GM18951 (cell line): ENCODE data around the gene ULK2.

ENCODE experiments used
- POLR2A ChIP-seq: IDR thresholded peaks from 4 replicates; pipeline ENCODE4 v1.6.1; 2011; ENCODE audit warnings: mild to moderate bottlenecking; ENCODE audit not compliant: insufficient read length, insufficient read depth; ENCODE audit errors: extremely low read depth
- in situ Hi-C: fragments of 300-500 bp; cut with MboI; formaldehyde crosslinking; loops from one replicate; pipeline ENCODE4 v1.12.0; 2022; ENCODE audit warnings: low sequenced_read_pairs, mixed read lengths, inconsistent platforms; ENCODE audit not compliant: unreplicated experiment

The ULK2 gene

DNA sequence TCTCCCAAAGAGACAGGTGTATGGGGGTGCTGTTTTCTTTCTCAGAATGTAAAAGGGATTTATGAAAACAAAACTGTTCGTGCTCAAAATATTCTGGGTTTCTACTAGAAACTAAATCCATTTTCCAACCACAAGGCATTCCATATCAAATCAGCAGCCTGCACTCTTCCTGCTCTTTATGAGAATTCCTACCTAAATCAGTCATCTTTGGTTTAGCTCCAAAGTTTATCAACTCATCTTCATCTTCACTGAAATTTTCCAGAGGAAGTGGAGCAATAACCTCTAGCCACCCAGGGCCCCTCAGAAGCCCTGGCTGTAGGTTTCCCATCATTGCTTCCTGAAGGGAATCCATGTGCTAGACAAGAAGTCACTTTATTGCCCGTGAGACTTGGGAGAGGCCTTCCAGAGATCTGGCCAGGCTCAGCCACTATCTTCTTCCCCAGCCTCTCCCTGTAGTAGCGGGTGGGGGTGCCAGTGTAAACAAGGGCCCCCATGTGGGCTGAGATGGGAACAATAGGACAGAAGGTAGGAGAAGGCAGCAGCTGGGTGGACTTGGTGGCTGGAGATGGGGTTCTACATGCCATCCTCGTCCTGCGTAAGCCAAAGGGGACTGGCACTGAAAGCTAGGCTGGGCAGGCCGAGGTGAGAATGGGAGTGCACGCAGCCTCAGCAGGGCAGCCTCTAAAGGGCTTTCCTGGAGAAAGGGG, 97.6 kb downstream of the ULK2 start:
- no peak for TF ChIP-seq POLR2A
- in situ Hi-C loops = loop anchor here (10.0 to 25.0 kb wide), 2 partner anchors 255 to 408 kb away; partner anchors contain the start of gene B9D1

DNA sequence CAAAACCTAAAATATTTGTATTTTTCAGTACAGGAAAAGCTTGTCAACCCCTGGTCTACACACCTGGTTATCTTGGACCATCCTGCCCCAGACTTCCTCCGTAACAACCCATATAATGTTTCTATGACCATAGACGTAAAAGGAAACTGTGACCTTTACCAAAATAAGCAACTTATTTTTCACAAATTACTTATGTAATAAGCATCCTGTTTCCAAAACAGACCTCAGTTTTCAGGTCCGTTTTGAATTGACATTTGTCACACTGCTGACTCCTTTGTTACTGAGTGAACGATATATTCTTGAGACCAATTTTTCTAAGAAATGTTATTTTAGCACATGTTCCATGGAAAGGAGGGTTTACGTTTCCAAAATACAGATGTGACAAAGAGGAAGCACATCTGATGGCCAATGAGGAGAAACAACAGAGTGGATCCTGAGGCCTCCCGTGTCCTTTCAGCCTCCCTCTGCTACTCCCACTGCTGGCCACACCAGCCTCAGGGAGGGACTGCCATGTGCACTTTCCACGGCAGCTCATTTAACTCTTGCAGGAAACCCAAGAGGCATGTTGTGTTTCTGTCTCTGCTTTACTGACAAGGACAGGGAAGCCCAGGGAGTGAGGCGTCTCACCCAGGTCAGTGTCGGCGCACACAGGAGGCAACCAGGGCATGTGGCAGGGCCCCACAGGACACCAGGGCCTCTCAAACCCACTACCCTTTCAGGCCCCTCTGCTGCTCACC, 99.5 kb downstream of the ULK2 start:
- in situ Hi-C loops = loop anchor here (10.0 to 25.0 kb wide), 2 partner anchors 253 to 406 kb away; partner anchors contain the start of gene B9D1
- no peak for TF ChIP-seq POLR2A

DNA sequence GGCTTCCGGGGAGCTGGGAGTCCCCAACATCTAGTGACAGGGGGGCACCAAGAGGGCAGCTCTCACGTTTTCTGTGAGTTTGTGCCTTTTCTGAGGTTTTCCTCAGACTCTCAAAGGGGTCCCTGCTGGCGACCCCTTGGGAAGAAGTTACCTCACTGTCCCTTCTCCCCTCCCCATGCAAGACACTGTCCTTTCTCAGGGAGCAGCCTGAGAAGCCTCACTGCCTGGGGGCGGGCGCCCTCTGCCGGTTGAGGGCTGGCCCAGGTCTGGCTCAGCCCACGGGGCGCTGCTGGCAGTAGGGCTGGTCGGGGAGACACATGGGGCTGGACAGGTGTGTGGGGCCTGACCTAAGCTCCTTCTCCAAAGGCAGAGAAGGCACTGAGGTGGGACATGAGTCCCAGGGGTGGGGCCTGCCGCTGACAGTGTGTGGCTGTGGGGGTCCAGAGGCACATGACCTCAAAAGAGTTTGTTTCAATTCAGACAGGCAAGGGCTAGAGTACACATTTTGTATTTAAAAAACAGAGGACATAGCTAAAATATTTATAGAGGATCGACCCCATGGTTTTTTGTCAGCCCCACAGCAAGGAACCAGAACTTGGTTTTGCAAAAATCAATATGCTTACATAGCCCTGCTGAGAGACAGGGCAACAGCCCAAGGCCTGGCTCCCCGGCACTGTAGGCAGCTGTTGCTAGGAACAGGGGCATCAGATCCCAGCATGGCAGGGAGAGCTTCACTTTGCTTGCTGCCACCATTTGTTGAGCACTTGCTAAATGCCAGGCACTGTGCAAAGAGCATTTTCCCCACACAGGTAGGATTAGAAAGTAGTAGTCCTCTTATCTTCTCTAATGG, 101.1 kb downstream of the ULK2 start:
- in situ Hi-C loops = loop anchor here (10.0 to 25.0 kb wide), 2 partner anchors 252 to 404 kb away; partner anchors contain the start of gene B9D1

DNA sequence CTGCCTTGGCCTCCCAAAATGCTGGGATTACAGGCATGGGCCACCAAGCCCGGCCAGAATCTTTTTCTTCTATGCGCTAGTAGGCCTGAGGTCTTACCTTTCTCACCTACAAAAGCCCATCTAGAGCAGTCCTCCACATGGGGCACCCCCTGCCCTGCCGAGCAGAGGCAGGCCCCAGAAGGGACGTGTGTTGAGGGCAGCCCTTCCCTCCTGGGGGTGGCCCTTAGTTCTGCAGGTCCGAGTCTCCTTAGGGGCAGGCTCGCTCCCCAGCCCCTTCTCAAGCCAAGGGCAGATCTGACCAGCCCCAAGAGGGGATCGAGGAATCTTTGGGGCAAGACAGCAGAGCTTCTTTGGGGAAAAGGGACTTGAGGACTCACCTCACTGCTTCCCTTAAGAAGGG, 101.7 kb downstream of the ULK2 start:
- no peak for TF ChIP-seq POLR2A
- in situ Hi-C loops = loop anchor here (10.0 to 25.0 kb wide), 2 partner anchors 251 to 404 kb away; partner anchors contain the start of gene B9D1

More for the DNA sequence above, 101.1 kb downstream of the ULK2 start:
- no peak for TF ChIP-seq POLR2A

DNA sequence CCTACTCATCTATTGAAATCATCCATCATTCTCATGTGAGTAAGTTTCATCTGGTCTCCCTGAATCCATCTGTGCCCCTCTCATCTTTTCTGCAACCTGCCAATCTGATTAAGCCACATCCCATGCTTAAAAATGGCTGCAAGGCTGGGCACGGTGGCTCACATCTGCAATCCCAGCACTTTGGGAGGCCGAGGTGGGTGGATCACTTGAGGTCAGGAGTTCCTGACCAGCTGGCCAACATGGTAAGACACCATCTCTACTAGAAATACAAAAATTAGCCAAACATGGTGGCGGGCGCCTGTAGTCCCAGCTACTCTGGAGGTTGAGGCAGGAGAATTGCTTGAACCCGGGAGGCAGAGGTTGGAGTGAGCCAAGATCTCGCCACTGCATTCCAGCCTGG, 103.7 kb downstream of the ULK2 start:
- in situ Hi-C loops = loop anchor here (10.0 to 25.0 kb wide), 2 partner anchors 249 to 402 kb away; partner anchors contain the start of gene B9D1

DNA sequence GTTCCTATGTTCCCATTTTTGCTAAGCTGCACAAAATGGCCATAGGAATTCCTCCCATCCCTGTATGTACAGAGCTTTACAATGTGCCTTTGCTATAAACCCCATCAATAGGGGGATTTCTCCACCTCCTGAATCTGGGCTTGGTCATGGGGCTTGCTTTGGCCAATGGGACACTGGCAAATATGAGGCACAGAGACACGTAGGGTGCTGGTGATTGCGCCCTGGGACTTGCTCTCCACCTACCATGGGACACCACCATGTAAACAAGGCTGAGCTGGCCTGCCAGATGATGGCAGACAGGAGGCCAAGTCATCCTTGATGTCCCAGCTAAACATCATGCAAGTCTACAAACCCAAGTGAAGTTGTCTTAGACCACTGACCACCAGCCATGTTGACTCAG, 104.3 kb downstream of the ULK2 start:
- TF ChIP-seq POLR2A = no peak
- in situ Hi-C loops = loop anchor here (10.0 to 25.0 kb wide), 2 partner anchors 249 to 401 kb away; partner anchors contain the start of gene B9D1

DNA sequence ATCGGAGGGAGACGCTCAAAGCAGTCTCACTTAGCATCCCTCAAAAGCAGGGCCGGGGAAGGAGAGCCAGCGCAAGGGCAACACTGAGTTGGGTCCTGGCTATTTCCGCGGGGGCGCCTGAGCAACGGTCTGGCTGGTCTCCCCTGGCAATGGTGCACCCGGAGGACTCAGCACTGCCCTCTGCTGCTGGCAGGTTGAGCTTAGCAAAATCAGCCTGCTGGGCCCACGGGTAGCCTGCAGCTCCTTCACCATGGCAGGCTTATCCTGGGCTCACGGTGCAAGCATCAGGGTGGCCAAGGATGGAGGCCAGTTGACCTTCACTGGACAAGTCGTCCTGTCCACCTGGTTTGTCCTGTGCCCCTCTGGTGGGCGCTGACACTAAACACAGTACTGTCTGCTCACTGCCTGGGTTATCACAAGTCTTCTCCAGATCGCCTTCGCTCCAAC, 105.2 kb downstream of the ULK2 start:
- in situ Hi-C loops = loop anchor here (10.0 to 25.0 kb wide), 2 partner anchors 248 to 400 kb away; partner anchors contain the start of gene B9D1
- TF ChIP-seq POLR2A = no peak

DNA sequence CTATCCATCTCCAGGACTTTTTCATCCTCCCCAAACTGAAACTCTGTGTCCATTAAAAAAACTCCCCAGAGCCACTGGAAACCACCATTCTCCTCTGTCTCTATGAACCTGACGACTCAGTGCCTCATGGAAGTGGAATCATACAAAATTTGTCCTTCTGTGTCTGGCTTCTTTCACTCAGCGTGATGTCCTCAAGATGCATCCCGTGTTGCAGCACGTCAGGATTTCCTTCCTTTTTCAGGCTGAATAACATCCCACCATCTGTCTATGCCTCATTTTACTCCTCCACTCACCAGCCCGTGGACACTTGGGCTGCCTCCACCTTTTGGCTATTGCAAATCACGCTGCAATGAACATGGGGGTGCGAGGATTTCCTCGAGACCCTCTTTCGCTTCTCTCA, 107.0 kb downstream of the ULK2 start:
- TF ChIP-seq POLR2A = no peak
- in situ Hi-C loops = loop anchor here (10.0 to 25.0 kb wide), 2 partner anchors 246 to 398 kb away; partner anchors contain the start of gene B9D1

DNA sequence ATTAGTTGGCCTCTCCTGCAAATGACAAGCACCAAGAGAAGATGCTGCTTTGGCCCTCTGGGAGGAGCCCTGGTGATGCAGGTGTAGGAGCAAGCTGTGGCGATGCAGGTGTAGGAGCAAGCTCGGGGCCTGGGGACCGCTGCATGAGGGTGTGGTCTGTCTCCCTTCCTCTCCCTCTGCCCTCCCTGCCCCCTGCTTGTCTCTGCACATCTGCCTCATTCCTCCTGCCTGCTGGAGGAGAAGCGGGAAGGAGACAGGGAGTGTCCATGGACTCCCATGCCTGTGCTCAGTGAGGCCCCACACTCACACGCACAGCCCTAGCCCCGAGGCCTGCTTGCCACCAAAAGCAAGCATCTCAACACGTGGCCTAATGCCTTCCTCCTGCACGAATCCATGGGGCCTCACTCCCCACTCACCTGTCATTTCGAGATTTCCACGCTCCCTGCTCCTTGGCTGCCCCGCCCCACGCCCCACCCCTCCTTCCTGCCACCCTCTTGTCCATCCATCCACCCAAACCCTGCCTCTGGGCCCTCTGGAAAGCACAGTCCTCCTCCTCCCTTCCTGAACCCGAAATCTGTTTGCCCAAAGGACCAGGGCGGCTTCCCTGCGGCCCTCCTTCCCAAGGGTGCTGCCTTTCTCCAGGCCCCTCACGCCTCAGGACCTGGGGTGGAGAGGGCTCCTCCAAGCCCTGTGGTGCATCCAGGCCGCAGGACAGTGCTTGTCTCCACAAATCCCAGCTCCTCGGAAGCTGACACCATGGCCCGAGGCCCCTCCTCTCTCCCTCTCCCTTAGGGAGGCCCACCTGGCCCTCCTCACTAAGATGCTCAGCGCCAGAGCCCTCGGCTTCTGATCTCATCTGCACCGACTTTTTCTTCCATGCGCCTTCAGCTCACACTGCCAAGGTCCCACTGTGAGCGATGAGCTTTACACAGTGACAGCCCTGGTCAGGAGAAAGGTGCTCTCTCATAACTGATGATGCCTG, 107.9 kb downstream of the ULK2 start:
- no peak for TF ChIP-seq POLR2A
- in situ Hi-C loops = loop anchor here (10.0 to 25.0 kb wide), 2 partner anchors 245 to 398 kb away; partner anchors contain the start of gene B9D1

DNA sequence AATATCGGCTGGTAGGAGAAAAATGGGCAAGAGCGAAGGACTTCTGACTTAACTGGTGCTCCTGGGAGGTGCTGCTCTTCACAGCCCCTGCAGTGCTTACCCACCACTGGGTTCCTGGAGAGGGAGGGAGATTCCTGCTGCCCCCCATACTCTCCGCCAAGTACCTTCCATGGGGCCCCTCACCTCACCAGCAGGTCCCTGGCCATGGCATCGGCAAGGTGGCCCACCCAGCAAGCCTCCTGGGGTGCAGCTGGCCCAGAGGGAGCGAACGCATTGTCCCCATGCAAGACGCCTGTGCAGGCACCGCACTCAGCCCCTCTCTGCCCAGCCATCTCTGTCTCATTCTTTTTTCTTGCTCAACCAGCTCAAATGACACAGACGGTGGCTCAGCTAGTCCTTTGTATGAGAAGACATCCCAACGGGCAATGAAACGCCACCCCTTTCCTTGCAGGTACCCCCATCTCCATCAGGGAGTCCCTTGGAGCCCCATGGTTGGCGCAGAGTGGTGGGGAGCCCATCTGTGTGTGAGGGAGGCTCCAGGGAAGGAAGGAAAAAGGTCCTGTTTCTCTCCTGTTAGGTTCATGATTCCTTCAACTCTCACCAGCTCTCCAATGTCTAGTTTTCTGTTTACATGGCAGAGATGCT, 110.1 kb downstream of the ULK2 start:
- in situ Hi-C loops = loop anchor here (25.0 kb wide), 1 partner anchor 395 kb away; the partner anchor contains the start of gene B9D1

DNA sequence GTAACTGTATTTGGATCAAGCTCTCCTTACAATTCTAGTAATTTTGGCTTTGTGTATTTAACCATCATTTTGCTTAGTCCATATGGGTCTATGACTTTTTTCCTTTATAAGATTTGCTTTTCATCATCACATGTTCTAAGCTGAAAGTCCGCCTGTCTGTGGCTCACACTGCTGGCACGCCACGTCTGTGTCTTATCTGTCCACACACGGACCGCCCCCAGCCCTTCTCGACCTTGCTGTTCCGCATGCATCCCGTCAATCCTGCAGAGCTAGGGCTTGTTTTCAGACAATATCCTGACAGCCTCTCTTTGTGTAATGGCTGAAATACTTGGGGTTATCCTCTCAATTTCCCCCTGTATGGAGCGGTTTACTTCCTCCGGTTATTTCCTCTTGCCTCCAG, 111.2 kb downstream of the ULK2 start:
- no peak for TF ChIP-seq POLR2A
- in situ Hi-C loops = loop anchor here (25.0 kb wide), 1 partner anchor 394 kb away; the partner anchor contains the start of gene B9D1

More for the DNA sequence above, 110.1 kb downstream of the ULK2 start:
- TF ChIP-seq POLR2A = no peak
